GM19035 (cell line): ENCODE results near the gene COL8A1.

Source experiments
- ATAC-seq: cut with Tn5 transposase; IDR thresholded peaks from one replicate; pipeline ENCODE4 v1.9.1; 2021; ENCODE audit not compliant: unreplicated experiment

Gene COL8A1

DNA sequence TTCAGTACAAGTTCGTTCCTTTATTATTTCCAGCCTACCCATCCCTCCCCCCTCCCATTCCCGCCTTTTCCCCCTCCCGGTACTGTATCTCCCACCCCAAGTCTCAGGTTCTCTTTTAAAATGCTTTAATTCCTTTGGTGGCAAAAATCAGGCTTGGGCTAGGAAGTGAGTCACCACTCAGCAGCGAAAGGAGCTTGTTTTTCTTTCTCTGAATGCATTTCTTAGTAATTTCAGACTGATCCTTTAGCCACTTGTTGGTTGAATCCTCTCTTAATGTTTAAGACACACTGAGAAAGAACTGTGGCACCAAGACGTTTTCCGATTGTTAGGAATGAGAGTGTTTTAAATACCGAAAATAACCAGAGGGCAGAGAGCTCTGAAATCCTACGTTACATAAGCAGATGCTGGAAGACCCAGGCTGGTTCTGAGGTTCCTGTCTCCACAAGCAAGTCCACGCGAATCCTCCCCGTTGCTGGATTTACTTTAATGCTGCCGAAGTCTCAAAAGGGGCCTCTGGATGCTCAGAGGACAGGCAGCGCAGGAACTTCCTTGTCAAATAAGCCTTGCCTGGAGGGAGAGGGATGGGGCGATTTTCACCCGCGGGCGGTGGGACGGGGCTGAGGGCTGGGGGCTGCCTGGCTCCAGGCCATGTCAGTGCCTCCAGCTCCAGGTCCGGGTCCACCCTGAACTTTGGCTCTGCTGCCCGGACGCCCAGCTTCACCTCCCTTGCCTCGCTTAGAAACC is 854 bp upstream of the COL8A1 start:
- ATAC-seq: no peak

GRCh38 chr3:99639579-99639978 is 1.2 kb downstream of the COL8A1 start:
- no peak for ATAC-seq

- no peak for ATAC-seq
Observed at GRCh38 chr3:99640214-99640851, 1.9 kb downstream of the COL8A1 start.

- no peak for ATAC-seq
Observed at GRCh38 chr3:99641480-99641879, 3.1 kb downstream of the COL8A1 start.

- ATAC-seq: no peak
Observed at GRCh38 chr3:99641982-99642381, 3.6 kb downstream of the COL8A1 start.

DNA sequence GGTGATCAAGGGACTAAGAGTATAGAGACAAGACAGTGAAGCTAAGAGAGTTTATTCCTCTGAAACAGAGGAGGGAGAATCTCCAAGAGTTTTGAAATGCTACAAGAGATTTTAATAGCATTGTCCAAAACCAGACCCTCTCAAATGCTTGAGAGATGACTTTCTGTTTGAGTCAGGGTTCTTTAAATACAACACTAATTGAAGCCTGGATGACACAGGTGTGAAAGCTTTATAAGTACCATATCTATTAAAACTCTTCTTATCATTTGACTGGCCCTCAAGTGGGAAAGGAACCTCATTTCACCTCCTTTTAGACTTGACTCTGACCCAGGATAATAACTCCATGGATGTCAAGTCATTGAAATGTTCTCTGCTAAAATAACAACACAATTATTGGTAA is 5.6 kb downstream of the COL8A1 start:
- ATAC-seq: no peak

- no peak for ATAC-seq
Observed at GRCh38 chr3:99644746-99645145, 6.4 kb downstream of the COL8A1 start.

GRCh38 chr3:99645277-99646106 is 7.1 kb downstream of the COL8A1 start:
- ATAC-seq: no peak

DNA sequence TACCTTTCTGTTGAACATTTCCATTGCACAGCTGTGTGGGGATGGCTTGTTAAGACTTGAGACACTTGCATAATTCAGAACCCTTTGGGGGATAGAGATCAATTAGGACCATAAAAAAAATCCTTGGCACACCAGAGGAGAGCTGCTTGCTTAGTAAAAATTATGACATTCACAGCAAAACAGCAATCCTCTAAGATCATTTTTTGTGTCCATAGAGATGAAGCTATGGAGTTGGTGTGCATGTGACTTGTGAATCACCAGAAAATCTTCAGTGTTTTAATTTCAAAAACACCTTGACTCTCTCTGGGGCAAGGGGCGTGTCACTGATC is 7.7 kb downstream of the COL8A1 start:
- no peak for ATAC-seq

DNA sequence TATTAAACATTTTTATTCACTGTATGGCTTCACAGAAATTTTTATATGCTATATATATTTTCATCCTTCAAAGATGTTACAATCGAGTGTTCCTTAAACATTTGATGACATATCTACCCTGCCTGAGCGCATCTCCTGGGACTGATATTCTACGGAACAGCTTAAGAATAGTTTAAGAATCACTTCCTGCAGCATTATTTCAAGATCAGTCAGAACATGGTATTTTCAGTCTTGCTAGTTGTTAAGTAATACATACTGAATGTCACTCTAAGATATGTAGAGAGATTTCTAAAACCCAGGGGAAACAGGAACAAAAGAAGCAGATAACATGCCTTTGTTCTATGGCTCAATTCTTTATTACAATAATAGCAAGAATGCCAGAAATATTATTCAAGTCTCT is 8.7 kb downstream of the COL8A1 start:
- no peak for ATAC-seq

DNA sequence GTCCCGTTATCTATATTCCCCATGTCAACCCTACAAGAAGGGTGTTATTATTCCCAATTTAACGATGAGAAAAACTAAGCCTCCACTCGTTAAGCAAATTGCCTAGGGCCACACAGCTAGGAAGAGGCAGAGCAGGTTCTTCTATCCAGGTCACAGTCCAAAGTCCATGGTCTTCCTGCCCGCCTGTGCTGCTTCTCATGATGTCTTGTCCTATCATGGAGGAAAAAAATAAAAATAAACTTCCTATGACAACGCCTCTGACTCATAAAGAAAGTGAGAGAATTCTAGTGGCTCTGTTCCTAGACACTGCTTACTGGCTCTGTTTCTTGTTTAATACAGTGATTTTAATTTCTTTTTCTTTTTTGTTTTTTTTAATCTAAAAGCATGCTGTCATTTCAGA is 9.7 kb downstream of the COL8A1 start:
- ATAC-seq: no peak

DNA sequence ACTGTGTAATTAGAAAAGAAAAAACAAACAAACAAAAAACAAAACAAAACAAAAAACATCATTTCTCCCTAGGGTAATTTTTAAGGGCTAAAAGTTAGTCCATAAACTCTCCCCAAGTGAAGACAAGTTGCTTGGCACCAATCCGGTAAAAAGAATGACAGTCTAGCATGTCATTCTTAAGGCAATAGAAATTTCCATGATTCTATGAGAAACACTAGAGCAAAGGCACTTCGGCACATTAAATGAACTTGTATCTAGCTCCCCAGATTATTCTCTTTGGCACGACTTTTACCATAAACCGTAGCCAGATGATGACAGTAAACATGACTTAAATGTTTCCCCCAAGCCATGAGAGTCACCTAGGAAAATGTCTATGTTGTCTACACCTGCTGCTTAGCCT is 10.1 kb downstream of the COL8A1 start:
- no peak for ATAC-seq

DNA sequence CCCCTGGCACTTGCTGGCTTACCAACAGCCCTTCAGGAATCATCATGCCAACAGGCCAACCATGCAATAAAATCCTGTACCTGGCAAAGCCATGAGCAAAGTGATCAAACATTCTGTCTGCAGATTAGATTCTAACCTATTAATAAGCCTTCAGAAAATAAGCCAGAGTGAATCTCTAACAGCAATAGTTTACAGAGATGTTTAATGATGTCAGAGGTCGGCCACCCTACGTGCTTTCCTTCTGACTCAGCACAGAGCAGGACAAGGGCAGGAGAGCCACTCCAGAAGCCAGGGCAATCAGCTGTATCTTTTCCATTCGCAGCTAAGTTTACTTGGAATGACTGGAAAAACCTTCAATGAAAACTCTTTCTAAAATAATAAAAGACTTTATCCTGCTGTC is 13.1 kb downstream of the COL8A1 start:
- ATAC-seq: no peak

DNA sequence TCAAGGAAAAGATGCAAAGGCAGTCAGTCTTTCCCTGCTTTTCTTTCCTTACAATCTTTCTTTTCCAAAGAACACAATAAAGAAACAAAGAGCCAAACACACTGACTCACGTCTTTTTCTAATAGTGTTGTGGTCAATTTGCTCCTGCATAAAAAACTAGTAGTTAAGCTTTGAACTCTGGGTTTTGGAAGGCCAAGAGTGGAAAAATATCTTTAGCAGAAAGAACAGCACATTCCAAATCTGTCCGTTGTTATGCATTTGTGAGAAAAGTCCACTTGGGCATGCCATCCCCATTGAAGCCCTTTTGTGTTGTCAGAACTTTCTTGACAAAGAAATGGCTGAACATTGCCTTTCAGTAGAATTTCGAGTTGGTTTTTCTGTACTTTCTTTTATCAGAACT is 18.2 kb downstream of the COL8A1 start:
- no peak for ATAC-seq

DNA sequence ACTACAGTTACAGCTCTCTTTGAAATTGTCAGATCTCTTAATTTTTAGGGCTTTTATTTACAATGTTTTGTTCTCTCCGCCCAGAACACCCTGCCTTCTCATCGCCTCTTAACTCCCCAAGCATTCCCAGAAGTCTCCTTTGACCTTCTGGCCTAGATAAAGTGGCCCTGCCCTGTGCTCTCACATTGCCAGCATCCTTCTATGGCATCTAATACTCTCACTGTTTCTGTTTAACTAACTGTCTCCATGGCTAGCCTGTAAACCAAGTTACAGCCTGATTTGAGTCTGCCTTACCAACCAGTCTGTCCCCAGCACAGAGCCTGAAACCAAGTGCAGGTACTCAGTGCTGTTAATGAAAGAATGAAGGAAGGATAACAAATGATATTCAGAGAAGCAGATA is 19.9 kb downstream of the COL8A1 start:
- ATAC-seq: no peak

DNA sequence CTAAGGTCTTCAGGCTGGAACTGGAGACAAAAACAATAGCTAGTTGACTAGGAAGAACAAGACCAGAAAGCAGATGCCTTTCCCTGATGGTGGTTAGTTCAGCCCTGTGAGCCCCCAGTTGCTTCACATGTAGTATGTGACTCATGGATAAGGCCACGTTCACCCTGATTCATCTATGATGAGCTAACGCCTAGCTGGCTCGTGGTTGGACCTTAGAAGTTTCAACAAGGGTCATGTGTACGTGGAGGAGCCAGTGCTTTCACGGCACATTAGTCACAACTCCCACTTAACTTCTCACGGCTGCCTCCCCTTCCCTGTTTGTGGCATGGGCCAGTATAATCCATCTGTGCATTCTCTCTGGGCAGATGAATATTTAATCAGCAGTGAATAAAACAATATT is 20.6 kb downstream of the COL8A1 start:
- no peak for ATAC-seq

DNA sequence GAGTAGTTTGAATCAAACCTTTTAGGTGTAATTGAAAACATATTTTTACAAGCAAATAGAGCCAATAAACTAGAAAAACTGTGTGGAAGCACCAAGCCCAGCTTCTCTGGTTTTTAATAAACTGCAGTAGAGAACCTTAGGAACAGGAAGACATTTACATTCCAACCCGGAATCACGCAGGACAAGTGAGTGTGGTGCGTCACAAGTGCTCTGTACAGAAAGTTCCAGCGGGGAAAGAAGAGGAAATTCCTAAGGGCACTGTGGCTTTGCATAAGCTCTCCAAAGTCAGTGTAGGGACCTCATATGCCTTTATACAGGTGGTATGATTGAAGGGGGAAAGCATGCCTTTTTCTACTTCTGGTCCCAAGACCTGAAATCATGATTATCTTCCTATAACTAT is 21.6 kb downstream of the COL8A1 start:
- ATAC-seq: no peak

DNA sequence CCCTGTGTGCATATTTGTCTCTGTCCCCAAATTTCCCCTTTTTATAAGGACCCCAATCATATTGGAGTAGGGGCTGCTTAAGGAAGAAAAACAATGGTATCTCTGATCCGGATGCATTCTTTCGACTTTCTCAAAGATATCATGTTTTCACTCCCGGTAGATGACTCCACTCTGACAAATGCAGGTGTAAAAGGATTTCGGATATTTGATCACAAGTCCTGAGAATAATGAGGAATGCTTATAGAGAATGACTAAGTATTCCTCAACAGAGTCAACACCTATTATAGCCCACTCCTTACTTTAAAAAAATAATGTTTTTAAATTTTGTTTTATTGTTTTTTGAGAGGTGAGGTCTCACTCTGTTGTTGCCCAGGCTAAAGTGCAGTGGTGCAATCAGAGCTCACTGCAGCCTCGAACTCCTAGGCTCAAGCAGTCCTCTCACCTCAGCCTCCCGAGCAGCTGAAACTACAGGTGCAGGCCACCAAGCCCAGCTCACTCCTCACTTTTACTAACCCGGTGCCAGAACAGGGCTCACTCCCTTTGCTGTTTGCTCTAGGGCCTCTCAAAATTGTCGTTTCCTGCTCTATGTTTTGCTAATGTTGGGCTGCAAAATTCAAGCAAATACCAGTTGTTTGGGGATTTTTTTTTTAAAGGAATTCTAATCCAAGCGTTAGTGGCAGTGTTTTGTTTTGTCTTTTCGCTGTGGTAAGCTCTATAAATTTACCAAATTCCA is 24.6 kb downstream of the COL8A1 start:
- no peak for ATAC-seq

GRCh38 chr3:99663977-99664376 is 25.6 kb downstream of the COL8A1 start:
- ATAC-seq: no peak

DNA sequence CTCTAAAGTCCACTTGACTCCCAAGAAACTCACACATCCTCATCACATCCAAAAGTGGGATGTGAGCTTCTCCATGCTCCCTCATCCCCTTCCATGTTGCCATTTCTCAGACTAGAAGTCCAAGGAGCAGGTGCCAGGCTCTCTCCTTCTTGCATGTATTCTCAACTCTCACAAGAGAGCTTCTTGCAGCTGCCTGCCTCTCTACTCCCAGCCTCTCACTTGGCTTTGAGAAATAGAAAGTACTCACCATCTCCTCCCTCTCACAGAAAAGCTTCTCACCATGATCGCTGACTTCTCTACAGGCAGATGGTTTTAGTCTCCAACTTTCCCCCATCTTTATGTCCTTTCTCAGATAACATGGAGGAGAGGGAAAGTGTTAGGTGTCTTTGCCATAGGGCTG is 26.6 kb downstream of the COL8A1 start:
- ATAC-seq: no peak

GRCh38 chr3:99666201-99666600 is 27.8 kb downstream of the COL8A1 start:
- ATAC-seq: no peak

DNA sequence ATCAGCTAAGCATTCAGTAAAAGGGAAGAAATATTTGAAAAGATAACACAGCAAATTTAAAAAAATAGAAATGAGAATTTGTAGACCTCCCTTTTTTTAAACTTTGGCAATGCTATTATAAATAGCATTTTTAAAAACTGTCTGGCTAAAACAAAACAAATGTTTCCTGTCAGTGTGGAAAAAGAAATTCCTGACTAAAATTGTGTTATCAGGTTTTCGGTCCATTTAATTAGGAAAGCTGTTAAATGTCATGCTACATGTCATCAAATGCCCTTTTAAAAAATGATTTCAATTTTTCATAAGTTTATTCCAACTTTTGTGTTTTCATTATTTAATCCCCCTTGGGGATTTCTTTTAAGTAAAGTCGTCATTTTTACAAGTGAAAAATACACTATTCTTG is 29.6 kb downstream of the COL8A1 start:
- no peak for ATAC-seq
